Activated naive CD8-positive, alpha-beta T cell treated with anti-CD3 and anti-CD28 coated beads, Interleukin-2, amount 50 U/mL, for 24 hours (primary cell): ENCODE data around the gene SHB.
"Not testable (repeated sequence)": the region's sequence is repeated elsewhere in the genome, so short reads cannot be mapped to it uniquely, and the experiment has no call there.

Source experiments
- ATAC-seq: fragments of 150-1000 bp; cut with Tn5 transposase; one replicate; pipeline ENCODE4 v1.10.0; 2021
- DNase-seq: peaks from one replicate; pipeline ENCODE4 v3.0.0; 2021
- H3K27ac Mint-ChIP-seq: one replicate; pipeline ENCODE4 v1.8.0; 2021; ENCODE audit warnings: mild to moderate bottlenecking, mixed read lengths
- H3K27me3 Mint-ChIP-seq: one replicate; pipeline ENCODE4 v1.8.0; 2021; ENCODE audit warnings: mixed read lengths
- H3K36me3 Mint-ChIP-seq: one replicate; pipeline ENCODE4 v1.8.0; 2021; ENCODE audit warnings: low read depth, mixed read lengths
- H3K4me1 Mint-ChIP-seq: one replicate; pipeline ENCODE4 v1.8.0; 2021; ENCODE audit warnings: mixed read lengths
- H3K4me3 Mint-ChIP-seq: one replicate; pipeline ENCODE4 v1.8.0; 2021; ENCODE audit warnings: mild to moderate bottlenecking, moderate library complexity, mixed read lengths
- H3K9me3 Mint-ChIP-seq: one replicate; pipeline ENCODE4 v1.8.0; 2021; ENCODE audit warnings: mixed read lengths

Gene SHB

GRCh38 chr9:37967014-37967760 lies 101.8 kb downstream of the SHB start:
- peaks cover 29% of the 10 kb centered on the region for H3K4me1 Mint-ChIP-seq
- no peaks in the 10 kb centered on the region for H3K9me3 Mint-ChIP-seq
- H3K27me3 Mint-ChIP-seq: peaks cover 2% of the 10 kb centered on the region
- DNase-seq (no peak), ATAC-seq (no peak)
- H3K27ac Mint-ChIP-seq: no peak overlapping the region
- no peak overlapping the region for H3K4me3 Mint-ChIP-seq
- H3K36me3 Mint-ChIP-seq: no peaks in the 10 kb centered on the region

- Mint-ChIP-seq H3K27me3 (peaks cover 2% of the 10 kb centered on the region), H3K4me3 (no peak overlapping the region), H3K4me1 (peaks cover 33% of the 10 kb centered on the region), H3K36me3 (no peaks in the 10 kb centered on the region), H3K27ac (no peak overlapping the region), H3K9me3 (no peaks in the 10 kb centered on the region)
- DNase-seq: no peak
- ATAC-seq: no peak
These were observed 102.5 kb downstream of the SHB start for GRCh38 chr9:37966412-37967013.

- not testable (repeated sequence) for H3K4me3 Mint-ChIP-seq, H3K27me3 Mint-ChIP-seq, H3K9me3 Mint-ChIP-seq, H3K36me3 Mint-ChIP-seq
- Mint-ChIP-seq H3K4me1 (peaks cover 37% of the 10 kb centered on the region), H3K27ac (peak overlapping the region; percentile 59)
- peak; percentile 17 for DNase-seq
- peak; percentile 85 for ATAC-seq
These were observed 103.2 kb downstream of the SHB start for GRCh38 chr9:37965676-37966345.

GRCh38 chr9:37965116-37965515 lies 103.9 kb downstream of the SHB start:
- Mint-ChIP-seq H3K4me1 (peaks cover 37% of the 10 kb centered on the region), H3K27me3 (peaks cover 2% of the 10 kb centered on the region), H3K27ac (no peak overlapping the region), H3K36me3 (no peaks in the 10 kb centered on the region), H3K4me3 (no peak overlapping the region), H3K9me3 (no peaks in the 10 kb centered on the region)
- no peak for ATAC-seq
- no peak for DNase-seq

- no peaks in the 10 kb centered on the region for H3K9me3 Mint-ChIP-seq
- no peak overlapping the region for H3K27ac Mint-ChIP-seq
- no peak overlapping the region for H3K4me3 Mint-ChIP-seq
- ATAC-seq (no peak), DNase-seq (no peak)
- peaks cover 37% of the 10 kb centered on the region for H3K4me1 Mint-ChIP-seq
- H3K36me3 Mint-ChIP-seq: no peaks in the 10 kb centered on the region
- peaks cover 2% of the 10 kb centered on the region for H3K27me3 Mint-ChIP-seq
These were observed 104.3 kb downstream of the SHB start for GRCh38 chr9:37964740-37965081.

- Mint-ChIP-seq H3K4me3 (no peak overlapping the region), H3K27ac (peak overlapping the region; percentile 37), H3K9me3 (no peaks in the 10 kb centered on the region), H3K36me3 (no peaks in the 10 kb centered on the region), H3K27me3 (peaks cover 2% of the 10 kb centered on the region), H3K4me1 (peaks cover 37% of the 10 kb centered on the region)
- DNase-seq (no peak), ATAC-seq (peak; percentile 70)
These were observed 104.9 kb downstream of the SHB start for GRCh38 chr9:37963936-37964739.

- Mint-ChIP-seq H3K27ac (no peak overlapping the region), H3K4me3 (no peak overlapping the region), H3K27me3 (no peaks in the 10 kb centered on the region), H3K9me3 (no peaks in the 10 kb centered on the region), H3K36me3 (no peaks in the 10 kb centered on the region), H3K4me1 (peaks cover 31% of the 10 kb centered on the region)
- ATAC-seq (no peak), DNase-seq (no peak)
These were observed 107.7 kb downstream of the SHB start for GRCh38 chr9:37961351-37961750.

- no peaks in the 10 kb centered on the region for H3K36me3 Mint-ChIP-seq
- H3K4me1 Mint-ChIP-seq: peaks cover 26% of the 10 kb centered on the region
- no peaks in the 10 kb centered on the region for H3K27me3 Mint-ChIP-seq
- H3K27ac Mint-ChIP-seq: no peak overlapping the region
- no peak for ATAC-seq
- no peaks in the 10 kb centered on the region for H3K9me3 Mint-ChIP-seq
- H3K4me3 Mint-ChIP-seq: no peak overlapping the region
- DNase-seq: no peak
These were observed 108.4 kb downstream of the SHB start for GRCh38 chr9:37960631-37961030.

GRCh38 chr9:37959976-37960375 lies 109.1 kb downstream of the SHB start:
- Mint-ChIP-seq H3K4me1 (peaks cover 24% of the 10 kb centered on the region), H3K27me3 (no peaks in the 10 kb centered on the region), H3K36me3 (no peaks in the 10 kb centered on the region), H3K4me3 (no peak overlapping the region), H3K9me3 (no peaks in the 10 kb centered on the region), H3K27ac (no peak overlapping the region)
- ATAC-seq: no peak
- DNase-seq: no peak

GRCh38 chr9:37958154-37958553 lies 110.9 kb downstream of the SHB start:
- ATAC-seq (no peak), DNase-seq (no peak)
- no peaks in the 10 kb centered on the region for H3K27me3 Mint-ChIP-seq
- H3K4me3 Mint-ChIP-seq: no peak overlapping the region
- H3K9me3 Mint-ChIP-seq: no peaks in the 10 kb centered on the region
- no peak overlapping the region for H3K27ac Mint-ChIP-seq
- peaks cover 30% of the 10 kb centered on the region for H3K4me1 Mint-ChIP-seq
- no peaks in the 10 kb centered on the region for H3K36me3 Mint-ChIP-seq

GRCh38 chr9:37957664-37957953 lies 111.4 kb downstream of the SHB start:
- no peak overlapping the region for H3K27ac Mint-ChIP-seq
- no peak overlapping the region for H3K4me3 Mint-ChIP-seq
- no peaks in the 10 kb centered on the region for H3K9me3 Mint-ChIP-seq
- H3K36me3 Mint-ChIP-seq: peaks cover under 1% of the 10 kb centered on the region
- H3K4me1 Mint-ChIP-seq: peaks cover 36% of the 10 kb centered on the region
- ATAC-seq: no peak
- H3K27me3 Mint-ChIP-seq: no peaks in the 10 kb centered on the region
- DNase-seq: no peak

GRCh38 chr9:37956904-37957663 lies 111.9 kb downstream of the SHB start:
- DNase-seq: no peak
- Mint-ChIP-seq H3K27ac (no peak overlapping the region), H3K9me3 (no peaks in the 10 kb centered on the region), H3K27me3 (no peaks in the 10 kb centered on the region), H3K4me3 (no peak overlapping the region), H3K36me3 (peaks cover 5% of the 10 kb centered on the region), H3K4me1 (peaks cover 41% of the 10 kb centered on the region)
- no peak for ATAC-seq

GRCh38 chr9:37956423-37956820 lies 112.6 kb downstream of the SHB start:
- no peak overlapping the region for H3K27ac Mint-ChIP-seq
- H3K36me3 Mint-ChIP-seq: peaks cover 6% of the 10 kb centered on the region

GRCh38 chr9:37955781-37956422 lies 113.1 kb downstream of the SHB start:
- H3K36me3 Mint-ChIP-seq: peaks cover 6% of the 10 kb centered on the region
- peaks cover 34% of the 10 kb centered on the region for H3K4me1 Mint-ChIP-seq
- ATAC-seq: no peak
- H3K27me3 Mint-ChIP-seq: no peaks in the 10 kb centered on the region
- no peak overlapping the region for H3K27ac Mint-ChIP-seq
- no peak for DNase-seq
- no peak overlapping the region for H3K4me3 Mint-ChIP-seq
- H3K9me3 Mint-ChIP-seq: no peaks in the 10 kb centered on the region

More at GRCh38 chr9:37956423-37956820, 112.6 kb downstream of the SHB start:
- Mint-ChIP-seq H3K27me3 (no peaks in the 10 kb centered on the region), H3K4me1 (peaks cover 39% of the 10 kb centered on the region), H3K4me3 (no peak overlapping the region), H3K9me3 (no peaks in the 10 kb centered on the region)
- no peak for ATAC-seq
- no peak for DNase-seq
